ENCODE measurements around the gene GPATCH8.

GRCh38 chr17:44451016-44451627, 52.1 kb downstream of the GPATCH8 start:
- TF ChIP-seq ZNF274 (IDR thresholded peaks at IDR 0.05; ENCODE audit: low read depth, low read length) (no peak), YY1 (IDR thresholded peaks at IDR 0.05; ENCODE audit: insufficient read depth, insufficient read length) (no peak)

Measured in NT2/D1 (cell line).